NCI-H1436 (cell line): ENCODE data around the gene ADAMTS20.
"Not testable (repeated sequence)": the region's sequence is repeated elsewhere in the genome, so short reads cannot be mapped to it uniquely, and the experiment has no call there.

Experiments
- DNase-seq: peaks from one replicate; lab custom pipeline; 2025; lab: John Stamatoyannopoulos, UW

Gene ADAMTS20, protein sequence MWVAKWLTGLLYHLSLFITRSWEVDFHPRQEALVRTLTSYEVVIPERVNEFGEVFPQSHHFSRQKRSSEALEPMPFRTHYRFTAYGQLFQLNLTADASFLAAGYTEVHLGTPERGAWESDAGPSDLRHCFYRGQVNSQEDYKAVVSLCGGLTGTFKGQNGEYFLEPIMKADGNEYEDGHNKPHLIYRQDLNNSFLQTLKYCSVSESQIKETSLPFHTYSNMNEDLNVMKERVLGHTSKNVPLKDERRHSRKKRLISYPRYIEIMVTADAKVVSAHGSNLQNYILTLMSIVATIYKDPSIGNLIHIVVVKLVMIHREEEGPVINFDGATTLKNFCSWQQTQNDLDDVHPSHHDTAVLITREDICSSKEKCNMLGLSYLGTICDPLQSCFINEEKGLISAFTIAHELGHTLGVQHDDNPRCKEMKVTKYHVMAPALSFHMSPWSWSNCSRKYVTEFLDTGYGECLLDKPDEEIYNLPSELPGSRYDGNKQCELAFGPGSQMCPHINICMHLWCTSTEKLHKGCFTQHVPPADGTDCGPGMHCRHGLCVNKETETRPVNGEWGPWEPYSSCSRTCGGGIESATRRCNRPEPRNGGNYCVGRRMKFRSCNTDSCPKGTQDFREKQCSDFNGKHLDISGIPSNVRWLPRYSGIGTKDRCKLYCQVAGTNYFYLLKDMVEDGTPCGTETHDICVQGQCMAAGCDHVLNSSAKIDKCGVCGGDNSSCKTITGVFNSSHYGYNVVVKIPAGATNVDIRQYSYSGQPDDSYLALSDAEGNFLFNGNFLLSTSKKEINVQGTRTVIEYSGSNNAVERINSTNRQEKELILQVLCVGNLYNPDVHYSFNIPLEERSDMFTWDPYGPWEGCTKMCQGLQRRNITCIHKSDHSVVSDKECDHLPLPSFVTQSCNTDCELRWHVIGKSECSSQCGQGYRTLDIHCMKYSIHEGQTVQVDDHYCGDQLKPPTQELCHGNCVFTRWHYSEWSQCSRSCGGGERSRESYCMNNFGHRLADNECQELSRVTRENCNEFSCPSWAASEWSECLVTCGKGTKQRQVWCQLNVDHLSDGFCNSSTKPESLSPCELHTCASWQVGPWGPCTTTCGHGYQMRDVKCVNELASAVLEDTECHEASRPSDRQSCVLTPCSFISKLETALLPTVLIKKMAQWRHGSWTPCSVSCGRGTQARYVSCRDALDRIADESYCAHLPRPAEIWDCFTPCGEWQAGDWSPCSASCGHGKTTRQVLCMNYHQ (N-terminal part only)

DNA sequence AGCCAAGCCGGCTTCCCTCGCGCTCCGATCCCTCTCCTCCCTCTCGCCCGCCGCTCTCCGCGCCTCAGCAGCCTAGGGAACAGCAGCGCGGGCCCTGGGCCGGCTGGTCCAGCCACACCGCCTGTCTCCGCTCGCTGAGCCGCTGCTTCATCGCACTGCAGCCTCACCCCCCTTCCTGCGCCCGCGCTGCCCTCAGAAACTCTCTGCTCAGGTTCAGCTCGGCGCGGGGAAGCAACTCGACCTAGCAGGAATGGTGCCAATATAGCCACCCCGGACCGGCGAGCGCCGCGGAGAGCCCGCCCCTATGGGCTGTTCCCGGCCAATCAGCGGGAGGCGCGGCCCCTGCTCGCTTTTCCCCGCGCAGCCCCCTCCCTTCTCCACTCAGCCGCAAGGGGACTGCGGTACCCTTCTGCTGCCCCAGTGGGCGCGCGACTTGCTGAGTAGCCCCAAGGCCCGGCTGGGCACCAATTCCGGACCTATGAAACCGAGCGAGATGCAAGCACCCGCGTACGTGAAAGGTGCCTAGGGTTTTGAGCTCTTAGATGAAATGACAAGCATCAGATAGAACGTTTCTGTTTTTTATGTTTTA lies at the start of gene ADAMTS20:
ADAMTS20 (minus strand) TSS at position 233 of the 589 bp plus-strand sequence. CDS start 282 bp downstream, outside the sequence.
- no peak for DNase-seq

DNA sequence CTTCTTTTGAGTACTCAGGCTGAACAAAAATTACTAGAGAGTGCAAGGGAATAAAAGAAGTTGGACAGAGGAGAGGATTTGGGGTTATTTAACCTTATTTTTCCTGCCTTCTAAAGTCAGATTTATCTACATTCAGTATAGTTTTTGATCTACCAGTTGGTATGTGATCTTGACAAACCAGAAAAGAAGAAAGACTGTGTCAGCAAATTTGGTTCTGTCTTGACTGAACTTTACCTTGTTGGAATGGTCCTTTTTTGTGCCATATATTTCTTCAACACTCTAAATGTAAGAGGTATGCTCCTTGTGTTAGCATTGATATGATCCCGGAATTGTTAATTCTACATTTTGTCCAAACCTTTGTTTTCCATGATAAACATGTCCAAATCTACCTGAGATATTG lies 47.7 kb upstream of the ADAMTS20 start:
- DNase-seq = no peak

DNA sequence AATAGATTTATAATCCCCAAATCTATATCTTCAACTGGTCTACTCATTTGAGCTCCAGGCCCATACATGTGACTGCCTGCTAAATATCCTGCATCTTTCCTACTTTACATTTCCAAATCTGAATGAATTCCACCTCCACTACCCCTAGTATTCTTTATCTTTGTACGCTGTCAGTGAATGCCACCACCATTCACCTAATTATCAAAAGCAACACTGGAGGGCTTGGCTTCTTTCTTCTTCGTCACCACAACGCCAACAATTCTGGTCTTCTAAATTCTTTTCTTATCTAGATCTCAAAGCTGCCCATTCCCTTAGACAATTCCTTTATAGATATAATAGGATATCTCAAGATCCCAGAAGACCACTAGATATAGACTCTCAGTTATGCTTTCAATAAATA lies 47.1 kb upstream of the ADAMTS20 start:
- no peak for DNase-seq

DNA sequence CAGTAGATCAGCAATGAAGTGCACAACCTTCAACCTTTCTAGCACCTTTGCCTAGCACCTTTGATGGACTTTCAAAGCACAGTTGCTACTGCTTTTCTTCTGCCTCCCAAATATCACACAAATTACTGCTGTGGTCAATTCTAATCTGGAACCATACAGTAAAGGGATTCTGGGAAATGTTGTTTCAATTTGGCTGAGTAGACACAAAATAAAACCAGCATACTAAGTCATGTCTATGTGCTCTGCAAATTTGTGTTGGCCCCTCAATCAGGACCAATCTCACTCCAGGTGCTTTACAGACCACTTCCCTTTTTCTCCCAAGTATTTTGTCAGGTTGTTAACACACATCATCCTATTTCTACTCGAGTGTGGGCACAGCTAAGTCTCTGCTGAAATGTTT lies 38.3 kb upstream of the ADAMTS20 start:
- DNase-seq = no peak

DNA sequence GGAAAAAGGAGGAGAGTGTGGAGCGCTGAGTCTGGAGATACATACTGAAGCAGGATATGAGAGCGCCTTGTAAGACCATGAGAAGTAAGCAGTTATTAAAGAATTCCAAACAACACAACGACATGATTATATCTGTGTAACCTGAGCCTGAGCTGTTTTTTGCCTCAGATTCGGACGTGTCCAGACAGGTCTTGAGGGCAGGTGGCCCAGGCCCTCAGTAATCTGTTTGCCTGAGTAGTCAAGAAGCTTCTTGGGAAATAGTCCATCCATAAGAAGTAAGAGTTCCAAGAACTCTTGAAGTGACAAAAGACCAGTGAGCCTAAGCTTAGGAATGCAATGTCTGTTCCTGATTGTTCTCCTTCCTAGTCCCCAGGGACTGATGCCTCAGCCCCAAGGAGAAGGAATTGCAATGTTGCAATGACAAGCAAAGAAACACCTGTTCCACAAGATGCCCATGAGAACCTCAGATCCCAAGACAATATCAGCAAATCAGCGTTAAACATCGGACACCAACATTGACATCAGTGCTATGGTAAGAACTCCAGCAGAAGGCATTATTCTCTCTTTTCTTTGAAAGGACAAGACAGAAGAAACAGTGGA lies 34.7 kb upstream of the ADAMTS20 start:
- no peak for DNase-seq

DNA sequence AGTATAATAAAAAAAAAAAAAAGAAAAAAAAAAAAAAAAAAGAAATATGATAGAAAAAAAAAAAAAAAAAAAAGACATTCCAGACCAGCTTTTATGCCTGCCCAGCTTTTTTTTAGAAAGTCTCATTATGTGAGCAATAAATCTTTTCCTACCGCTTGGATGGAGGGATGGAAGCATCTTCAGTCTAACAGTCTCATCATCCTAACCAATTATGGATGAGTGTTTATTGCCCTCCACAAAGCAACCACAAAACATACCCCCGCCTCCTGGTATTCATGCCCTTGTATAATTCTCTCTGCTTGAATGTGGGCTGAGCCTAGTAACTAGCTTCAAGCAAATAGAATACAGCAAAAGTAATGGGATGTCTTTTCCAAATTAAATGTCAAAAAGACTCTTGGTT lies 33.7 kb upstream of the ADAMTS20 start:
- DNase-seq = no peak

DNA sequence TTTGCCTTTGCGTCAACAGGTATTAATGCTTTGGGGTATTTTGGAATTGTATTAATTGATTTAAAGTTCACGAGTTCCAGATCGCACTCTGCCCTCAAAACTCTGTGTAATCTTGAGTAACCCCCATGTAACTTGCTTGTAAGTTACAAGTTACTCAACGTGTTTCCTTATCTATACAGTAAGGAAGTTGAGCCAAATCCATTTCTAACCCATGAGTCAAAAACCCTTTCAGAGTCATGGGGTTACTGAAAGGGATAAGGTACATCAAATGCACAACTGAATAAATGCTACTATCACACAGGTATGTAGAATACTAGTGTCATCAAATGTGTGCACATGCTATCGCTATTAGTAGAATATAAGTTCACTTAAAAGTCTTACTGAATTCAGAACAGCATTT lies 28.6 kb upstream of the ADAMTS20 start:
- DNase-seq = no peak

DNA sequence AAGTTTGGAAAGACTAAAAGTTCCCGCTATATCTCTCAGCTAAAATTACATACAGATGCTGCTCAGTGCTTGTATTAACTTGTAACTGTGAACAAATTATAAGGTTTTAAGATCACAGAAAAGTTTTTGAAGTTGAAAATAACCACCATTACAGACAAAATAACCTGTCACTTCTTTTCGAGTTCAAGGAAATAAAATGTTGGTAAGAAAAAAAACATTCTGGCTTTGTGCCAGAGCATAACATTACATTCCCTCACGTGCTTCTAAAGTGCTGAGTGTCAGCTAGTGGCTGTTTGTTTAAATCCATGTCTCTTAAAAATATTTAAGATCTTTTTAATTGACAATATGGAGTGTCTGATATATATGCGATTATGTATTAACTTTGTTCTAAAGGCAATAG lies 27.2 kb upstream of the ADAMTS20 start:
- DNase-seq = no peak

DNA sequence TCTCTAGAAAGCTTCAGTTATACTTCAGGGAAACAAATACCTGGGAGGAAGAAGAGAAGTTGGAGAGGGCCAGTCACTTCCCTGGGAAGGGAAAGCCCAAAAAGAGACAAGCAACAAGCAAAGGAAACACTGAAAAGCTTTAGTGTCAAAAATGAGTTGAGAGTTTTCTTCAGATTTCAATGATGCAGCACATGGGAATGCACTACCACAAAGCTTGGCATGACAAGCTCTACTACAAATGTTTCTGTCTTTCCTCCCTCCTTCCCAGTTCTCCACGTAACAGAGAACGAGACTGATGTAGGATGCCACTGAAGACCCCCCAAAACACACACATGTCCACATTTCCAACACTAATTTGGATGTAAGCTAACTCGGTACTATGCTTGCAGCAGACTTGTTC lies 26.8 kb upstream of the ADAMTS20 start:
- DNase-seq = no peak

DNA sequence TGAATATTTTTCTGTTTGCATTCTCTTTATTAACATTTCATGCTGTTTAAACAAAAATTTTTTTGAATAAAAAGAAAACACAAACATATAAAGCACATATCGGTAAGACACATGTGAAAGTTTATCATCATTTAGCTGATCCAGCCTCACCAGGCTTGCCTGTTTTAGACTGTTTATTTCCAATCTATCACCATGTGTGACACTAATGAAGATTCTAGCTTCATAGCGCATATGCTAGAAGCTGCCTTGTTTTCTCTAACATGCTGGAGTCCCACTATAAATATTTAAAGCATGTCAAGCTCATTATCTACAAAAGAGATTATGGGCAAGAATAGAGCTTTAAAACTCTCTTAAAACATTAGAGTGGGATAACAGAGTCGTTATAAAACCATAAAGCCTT lies 25.4 kb upstream of the ADAMTS20 start:
- DNase-seq = no peak

DNA sequence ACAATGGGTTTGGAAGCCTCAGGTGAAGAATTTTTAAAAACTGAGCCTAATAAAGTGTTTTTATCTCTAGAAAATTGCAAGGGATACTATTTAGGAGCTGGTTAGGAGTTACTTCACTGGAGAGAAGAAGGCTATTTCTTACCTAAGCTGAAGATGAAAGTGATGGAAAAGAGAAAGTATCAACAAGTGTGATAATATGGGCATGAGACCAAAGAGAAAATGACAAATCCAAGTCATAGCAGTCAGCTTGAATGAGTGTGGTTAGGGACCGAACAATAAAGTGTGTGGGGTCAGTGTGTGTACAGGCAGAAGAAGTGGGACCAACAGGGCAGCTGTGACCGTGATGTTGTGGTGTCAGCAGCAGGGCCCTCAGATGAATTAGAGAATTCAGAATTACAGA lies 24.2 kb upstream of the ADAMTS20 start:
- DNase-seq = no peak

DNA sequence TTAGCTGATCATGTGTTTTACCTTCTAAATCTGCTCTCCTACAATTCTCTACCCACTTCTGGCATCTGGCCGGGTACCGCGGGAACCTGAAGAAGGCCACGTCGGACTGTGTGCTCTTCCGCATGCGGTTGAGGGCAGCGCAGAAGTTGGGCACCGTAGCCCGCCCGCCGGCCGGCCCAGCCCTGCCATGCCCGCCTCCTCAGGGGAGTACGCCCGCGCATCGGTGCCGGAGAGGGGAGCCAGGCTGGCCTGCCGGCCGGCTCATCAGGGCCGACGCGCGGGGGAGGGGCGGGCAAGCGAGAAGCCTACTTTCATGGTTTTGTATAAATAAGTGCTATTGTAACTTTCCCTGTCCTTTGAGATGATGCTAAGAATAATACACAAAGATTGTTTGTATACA lies 19.9 kb upstream of the ADAMTS20 start:
- no peak for DNase-seq

DNA sequence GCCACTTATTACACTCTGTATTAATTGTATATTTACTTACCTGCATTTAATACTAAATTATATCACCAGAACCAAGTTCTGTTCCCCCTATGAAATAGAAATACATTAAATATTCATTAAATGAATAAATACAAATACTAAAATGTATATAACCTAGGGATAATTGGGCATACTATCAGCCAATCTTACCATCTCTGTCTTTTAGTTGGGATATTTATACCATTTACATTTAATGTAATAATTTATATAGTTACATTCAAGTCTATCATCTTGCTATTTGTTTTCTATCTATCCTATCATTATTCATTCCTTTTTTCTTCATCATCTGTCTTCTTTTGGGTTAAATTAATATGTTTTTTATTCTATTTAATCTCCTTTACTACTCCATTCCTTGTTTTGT lies 4.1 kb upstream of the ADAMTS20 start:
- DNase-seq = no peak

DNA sequence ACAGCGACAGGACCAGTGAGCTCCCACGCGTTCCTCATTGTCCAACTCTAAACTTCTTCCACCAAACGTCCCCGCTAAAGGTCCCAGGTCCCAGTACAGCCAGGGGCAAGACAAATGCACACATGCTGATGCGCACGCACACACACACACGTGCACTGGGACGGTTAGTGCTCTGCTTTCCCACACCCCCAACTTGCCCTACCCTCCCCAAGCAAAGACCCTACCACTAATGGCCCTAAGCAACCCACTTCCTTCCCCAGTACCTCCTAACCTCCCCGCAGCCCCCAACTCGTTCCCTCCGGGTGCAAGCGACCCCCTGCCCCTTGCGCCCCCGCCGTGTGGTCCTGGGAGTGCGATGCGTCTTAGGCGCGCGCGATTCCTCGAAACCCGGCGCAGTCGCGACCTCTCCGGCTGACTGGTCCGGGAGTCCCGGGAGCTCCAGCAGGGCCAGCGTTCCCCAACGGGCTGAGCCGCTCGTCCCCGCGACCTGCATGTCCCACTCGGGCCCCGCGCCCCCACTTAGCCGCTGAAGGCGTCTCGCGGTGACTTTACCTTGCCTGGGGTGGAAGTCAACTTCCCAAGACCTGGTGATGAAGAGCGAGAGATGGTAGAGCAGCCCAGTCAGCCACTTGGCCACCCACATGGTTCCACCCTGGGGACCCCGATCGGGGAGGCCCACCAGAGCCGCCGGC lies 578 bp downstream of the ADAMTS20 start:
- DNase-seq = no peak

DNA sequence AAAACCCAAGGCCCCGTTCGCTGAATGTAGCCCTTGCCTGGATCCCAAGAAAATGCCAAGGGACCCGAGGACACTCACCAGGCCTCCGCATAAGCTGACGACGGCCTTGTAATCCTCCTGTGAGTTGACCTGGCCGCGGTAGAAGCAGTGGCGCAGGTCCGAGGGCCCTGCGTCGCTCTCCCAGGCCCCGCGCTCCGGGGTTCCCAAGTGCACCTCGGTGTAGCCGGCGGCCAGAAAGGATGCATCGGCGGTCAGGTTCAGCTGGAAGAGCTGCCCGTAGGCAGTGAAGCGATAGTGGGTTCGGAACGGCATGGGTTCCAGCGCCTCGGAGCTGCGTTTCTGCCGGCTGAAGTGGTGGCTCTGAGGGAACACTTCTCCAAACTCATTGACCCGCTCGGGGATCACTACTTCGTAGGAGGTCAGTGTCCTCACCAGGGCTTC lies 1.2 kb downstream of the ADAMTS20 start:
- no peak for DNase-seq

DNA sequence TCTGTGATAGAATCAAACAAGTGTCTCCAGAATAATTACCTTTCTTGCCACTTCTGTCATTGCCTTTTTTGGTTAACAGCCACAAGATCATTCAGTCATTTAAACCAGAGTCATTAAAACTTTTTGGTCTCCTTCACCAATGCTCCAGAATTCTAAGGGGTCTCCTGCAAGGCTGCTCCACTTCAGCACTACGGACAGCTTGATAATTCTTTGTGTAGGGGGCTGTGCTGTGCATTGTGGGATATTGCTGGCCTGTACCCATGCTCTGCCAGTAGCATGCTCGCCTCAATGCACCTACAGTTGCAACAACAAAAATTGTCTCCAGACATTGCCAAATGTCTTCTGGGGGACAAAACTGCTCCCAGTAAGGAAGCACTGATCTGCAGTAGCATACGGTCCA lies 7.3 kb downstream of the ADAMTS20 start:
- no peak for DNase-seq

DNA sequence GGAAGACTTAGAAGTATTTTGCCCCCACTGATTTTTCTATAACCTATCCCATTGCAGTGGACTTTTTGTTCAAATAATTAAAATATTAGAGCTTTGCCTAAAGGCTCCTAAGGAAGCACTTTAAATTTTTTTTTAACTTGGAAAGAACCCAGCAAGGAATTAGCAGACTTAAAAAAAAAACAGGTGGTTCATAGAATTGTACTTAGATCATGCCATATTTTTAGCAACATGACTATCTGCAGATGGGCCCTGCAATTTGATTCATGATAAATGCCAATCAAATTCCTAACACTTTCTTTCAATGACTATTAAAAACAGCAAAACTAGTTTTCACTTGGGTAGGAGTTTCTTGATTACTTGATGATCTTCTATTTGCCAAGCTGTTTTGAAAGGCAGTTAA lies 11.5 kb downstream of the ADAMTS20 start:
- no peak for DNase-seq

DNA sequence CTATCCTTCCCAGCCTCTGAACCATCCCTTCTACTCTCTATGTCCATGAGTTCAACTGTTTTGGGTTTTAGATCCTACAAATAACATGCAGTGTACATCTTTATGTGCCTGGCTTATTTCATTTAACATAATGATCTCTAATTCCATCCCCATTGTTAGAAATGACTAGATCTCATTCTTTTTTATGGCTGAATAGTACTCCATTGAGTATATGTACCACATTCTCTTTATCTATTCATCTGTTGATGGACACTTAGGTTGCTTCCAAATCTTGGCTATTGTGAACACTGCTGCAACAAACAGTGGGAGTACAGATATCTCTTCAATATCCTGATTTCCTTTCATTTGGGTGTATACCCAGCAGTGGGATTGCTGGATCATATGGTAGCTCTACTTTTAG lies 14.3 kb downstream of the ADAMTS20 start:
- not testable (repeated sequence) for DNase-seq

DNA sequence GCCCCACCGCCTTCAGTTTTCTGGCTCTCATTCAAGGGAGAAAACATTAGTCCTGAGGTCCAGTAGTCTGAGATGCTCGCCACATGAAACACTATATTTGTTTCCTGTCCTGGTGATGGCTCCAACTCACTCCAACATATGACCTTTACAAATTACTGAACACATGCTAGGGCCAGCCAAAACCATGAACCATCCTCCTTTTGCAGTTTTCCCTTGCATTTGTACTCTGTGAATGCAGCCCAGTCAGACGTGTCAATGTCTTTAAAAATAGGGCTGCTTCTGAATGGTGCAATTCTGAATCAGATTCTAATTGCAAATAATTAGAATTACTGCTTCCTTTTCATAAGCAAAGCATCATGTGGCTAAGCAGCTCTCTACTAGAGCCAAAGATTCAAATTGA lies 36.0 kb downstream of the ADAMTS20 start:
- no peak for DNase-seq

DNA sequence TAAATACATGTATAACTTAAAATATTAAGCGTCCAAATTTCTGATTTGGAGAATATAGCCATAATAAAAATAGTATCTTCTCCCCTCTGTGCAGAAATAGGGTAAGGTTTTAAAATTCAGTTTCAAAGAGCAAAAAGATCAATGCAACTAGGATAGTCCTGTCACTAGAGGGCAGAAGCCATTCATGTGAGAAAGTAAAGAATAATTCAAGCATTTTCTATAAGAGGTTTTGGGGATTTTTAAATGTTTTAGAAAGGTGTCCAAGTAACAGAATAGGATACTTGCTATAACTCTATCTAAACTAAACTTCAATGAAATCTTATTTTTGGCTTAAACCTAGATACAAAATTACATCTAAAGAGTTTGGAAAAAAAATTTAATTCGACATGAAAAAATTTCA lies 50.3 kb downstream of the ADAMTS20 start:
- DNase-seq = no peak

DNA sequence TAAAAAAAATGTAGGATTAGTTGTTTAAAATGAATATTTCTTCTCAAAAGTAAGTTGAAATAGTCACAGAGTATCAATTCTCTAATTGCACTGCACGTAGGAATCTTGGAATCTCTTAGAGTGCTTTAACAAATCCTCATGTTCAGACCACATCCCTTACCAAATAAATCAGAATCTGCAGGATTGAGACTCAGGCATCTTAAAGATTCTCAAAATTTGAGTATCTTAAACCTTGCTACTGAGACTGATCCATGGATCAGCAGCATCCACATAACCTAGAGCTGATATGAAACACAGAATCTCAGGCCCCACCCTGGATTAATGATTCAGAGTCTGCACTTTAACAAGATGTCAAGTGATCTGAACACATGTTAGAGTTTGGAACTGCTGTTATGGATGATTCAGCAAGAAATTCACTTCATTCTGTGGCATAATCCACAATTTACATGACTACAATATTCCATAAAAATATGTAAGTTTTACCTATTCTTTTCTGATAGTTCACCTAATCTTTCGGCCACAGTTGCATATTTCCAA lies 58.7 kb downstream of the ADAMTS20 start:
- no peak for DNase-seq
